ENCODE data around the gene BRCC3.

Gene BRCC3

DNA sequence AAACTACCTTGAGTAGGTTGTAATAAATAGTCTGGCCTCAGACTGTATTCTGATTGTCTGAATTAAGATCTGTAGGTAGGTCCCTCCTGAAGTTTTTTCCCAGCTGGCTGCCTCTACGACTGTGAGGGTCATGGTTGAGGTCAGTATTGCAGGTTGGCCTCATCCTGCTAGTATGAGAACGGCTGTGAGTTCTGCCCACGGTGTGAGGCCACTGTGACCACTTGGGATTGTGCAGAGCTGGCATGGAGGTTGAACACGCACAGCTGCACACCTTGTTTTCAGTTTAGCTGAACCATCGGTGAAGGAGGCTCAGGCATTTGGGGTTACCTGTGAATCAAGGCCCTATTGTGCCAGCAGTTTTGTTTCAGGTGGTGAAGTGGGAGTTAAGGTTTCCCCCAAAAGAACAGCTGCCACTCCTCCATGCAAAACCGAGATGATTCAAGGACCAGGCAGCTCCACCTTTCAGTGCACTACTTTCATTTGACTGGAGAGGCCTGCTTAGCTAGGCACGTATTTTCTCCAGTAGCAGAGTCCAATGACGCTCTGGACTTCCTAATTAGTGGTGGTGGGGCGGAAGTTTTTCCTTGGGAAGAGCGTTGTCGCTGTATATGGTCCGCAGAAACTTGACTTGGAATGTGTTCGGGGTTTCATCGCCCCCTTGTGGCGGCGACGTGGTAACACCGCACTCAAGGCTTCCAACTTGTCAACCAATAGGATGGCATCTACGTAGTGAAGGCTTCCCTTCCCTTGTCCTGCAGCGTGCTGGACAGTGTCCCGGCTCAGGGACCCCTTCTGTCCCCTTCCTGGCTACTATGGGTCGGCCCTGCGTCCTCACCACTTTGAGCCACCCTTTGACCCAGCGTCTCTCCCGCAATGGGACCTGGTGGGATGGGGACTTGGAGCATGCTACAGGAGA lies 14.2 kb upstream of the BRCC3 start:
- TF ChIP-seq, protein P1, sequence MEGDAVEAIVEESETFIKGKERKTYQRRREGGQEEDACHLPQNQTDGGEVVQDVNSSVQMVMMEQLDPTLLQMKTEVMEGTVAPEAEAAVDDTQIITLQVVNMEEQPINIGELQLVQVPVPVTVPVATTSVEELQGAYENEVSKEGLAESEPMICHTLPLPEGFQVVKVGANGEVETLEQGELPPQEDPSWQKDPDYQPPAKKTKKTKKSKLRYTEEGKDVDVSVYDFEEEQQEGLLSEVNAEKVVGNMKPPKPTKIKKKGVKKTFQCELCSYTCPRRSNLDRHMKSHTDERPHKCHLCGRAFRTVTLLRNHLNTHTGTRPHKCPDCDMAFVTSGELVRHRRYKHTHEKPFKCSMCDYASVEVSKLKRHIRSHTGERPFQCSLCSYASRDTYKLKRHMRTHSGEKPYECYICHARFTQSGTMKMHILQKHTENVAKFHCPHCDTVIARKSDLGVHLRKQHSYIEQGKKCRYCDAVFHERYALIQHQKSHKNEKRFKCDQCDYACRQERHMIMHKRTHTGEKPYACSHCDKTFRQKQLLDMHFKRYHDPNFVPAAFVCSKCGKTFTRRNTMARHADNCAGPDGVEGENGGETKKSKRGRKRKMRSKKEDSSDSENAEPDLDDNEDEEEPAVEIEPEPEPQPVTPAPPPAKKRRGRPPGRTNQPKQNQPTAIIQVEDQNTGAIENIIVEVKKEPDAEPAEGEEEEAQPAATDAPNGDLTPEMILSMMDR (IDR thresholded peaks at IDR 0.05; ENCODE audit: control insufficient read depth, extremely low read depth, insufficient read depth) = peak; percentile 57
- peak; percentile 50 for DNase-seq (ENCODE audit: low read depth)
- peak overlapping the region; percentile 29 for H3K4me3 ChIP-seq (ENCODE audit: low read depth, low read length)

DNA sequence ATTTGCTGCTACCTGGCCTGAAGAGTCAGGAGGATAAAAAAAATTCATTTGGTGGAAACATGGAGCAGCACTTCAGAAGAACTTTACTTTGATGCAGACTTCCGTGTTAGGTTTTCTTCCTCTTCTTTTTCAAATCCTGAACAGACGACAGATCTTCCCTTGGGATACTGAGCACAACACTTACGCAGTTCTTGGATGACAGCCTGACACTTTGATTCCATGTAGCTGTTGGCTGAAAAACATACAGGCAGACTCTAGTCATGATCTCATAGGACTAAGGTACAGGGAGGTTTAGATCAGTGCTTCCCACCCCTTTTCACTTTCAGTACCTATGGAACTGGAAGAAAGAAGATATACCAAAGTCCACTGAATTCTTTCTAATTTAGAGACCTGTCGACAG lies 9.5 kb upstream of the BRCC3 start:
- no peak overlapping the region for H3K4me3 ChIP-seq (ENCODE audit: low read depth, low read length)
- no peak for DNase-seq (ENCODE audit: low read depth)
- TF ChIP-seq, protein P1 (IDR thresholded peaks at IDR 0.05; ENCODE audit: control insufficient read depth, extremely low read depth, insufficient read depth) = no peak

DNA sequence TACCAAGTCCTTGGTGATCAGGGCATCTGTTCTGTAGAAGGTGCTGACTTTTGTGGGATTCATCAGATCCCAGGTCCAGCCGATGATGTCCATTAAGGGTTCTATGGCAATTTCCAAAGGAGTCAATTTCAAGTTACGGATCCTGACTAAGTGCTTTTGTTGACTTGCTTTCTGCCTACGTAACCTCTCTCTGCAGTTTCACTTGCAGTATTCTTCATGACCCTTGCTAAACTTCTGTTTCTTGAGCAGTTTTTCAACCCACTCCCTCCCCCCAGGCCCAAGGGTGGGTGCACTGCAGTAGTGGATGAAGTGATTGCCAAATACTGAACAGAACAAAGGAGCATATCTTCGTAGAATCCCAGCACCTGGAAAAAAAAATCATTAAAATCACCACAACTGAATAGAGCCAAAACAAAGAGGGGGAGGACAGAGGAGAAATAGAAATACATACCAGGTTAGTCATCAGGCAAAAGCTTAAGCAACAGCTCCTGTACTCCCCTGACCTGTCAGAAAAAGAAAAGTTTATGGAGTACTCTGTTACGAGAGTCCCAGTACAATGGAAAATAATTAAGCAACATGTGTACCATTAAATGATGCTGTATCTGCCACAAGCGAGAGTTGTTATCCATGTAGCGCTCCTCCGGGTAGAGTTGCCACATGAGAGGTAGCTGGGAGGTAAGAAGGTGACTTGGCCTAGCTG lies 6.1 kb upstream of the BRCC3 start:
- DNase-seq (ENCODE audit: low read depth) = no peak
- no peak overlapping the region for H3K4me3 ChIP-seq (ENCODE audit: low read depth, low read length)
- TF ChIP-seq, protein P1 (IDR thresholded peaks at IDR 0.05; ENCODE audit: control insufficient read depth, extremely low read depth, insufficient read depth) = no peak

DNA sequence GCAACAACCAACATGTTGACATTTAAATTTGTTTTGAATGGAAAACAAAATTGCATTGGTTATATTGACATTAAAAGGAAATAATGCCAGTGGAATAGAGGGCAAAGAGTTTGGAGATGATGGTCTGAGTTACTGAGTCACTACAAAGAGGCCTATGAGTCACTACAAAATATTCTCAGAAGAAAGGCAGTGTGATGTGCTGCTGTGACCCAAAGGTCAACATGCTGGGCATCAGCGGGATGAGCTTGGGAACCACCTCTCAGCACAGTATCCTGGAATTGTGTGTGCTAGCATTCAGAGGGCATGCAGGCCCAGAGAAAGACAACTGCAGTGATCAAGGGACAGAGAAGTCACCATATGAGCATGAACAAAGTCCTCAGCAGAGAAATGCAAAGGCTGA lies 3.1 kb upstream of the BRCC3 start:
- DNase-seq (ENCODE audit: low read depth) = no peak
- no peak overlapping the region for H3K4me3 ChIP-seq (ENCODE audit: low read depth, low read length)
- TF ChIP-seq, protein P1 (IDR thresholded peaks at IDR 0.05; ENCODE audit: control insufficient read depth, extremely low read depth, insufficient read depth) = no peak

DNA sequence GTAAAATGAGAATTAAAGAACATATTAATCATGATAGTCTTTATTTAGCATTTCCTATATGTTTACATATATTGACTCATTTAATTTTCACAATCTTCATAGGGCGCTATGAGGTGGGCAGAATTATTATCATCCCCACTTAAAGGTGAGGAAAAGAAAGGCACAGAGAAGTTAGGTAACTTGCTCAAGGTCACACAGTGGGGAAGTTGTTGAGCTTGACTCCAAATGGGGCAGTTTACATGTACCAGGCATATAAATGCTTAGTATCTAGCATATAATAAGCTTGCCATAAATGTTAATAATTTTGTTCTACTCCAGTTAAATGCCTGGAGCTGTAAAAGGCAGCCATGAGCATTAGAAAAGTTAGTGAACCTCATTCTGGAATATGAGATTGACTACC lies 1.9 kb upstream of the BRCC3 start:
- DNase-seq (ENCODE audit: low read depth) = no peak
- TF ChIP-seq, protein P1 (IDR thresholded peaks at IDR 0.05; ENCODE audit: control insufficient read depth, extremely low read depth, insufficient read depth) = no peak
- no peak overlapping the region; the same call in 1 of the 2 replicates for H3K4me3 ChIP-seq (ENCODE audit: low read depth, low read length)

DNA sequence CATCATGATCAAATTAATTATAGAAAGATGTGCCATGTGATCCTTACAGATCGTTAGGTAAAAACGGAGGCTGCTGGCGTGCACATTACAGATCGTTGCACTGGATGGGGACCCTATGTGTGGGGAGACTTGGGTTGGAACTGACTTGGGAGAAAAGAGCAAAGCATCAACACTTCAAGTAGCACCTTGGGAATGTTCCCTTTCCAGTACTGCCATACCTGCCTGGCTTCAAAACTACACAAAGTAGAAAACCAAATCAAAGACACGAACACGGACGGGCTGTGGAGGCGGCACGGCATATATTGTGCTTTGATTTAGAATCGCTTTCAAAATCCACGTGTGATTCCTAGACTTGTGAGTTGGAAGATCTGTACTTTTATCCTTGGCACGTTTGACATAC lies 1.3 kb upstream of the BRCC3 start:
- peak overlapping the region; percentile 71 for H3K4me3 ChIP-seq (ENCODE audit: low read depth, low read length)
- DNase-seq (ENCODE audit: low read depth) = no peak
- TF ChIP-seq, protein P1 (IDR thresholded peaks at IDR 0.05; ENCODE audit: control insufficient read depth, extremely low read depth, insufficient read depth) = no peak

All from LNCaP clone FGC (cell line).